PFSK-1 (cell line): ENCODE data around the gene EFEMP1.

Source experiments
- POLR2AphosphoS5 ChIP-seq: IDR thresholded peaks from 2 replicates; pipeline ENCODE4 v1.6.1; 2012; ENCODE audit warnings: low read depth, mild to moderate bottlenecking, control low read depth, low read length, moderate library complexity
- REST ChIP-seq, 2 experiments: IDR thresholded peaks; 2 replicates each; pipeline versions ENCODE4 v1.6.1 to v1.8.0; 2011 to 2012; ENCODE audit warnings: low read depth in 2 of 2, low read length in 2 of 2, control low read depth in 1 of 2, inconsistent platforms in 1 of 2, mild to moderate bottlenecking in 1 of 2, moderate library complexity in 1 of 2; ENCODE audit not compliant: insufficient read depth in 1 of 2

DNA sequence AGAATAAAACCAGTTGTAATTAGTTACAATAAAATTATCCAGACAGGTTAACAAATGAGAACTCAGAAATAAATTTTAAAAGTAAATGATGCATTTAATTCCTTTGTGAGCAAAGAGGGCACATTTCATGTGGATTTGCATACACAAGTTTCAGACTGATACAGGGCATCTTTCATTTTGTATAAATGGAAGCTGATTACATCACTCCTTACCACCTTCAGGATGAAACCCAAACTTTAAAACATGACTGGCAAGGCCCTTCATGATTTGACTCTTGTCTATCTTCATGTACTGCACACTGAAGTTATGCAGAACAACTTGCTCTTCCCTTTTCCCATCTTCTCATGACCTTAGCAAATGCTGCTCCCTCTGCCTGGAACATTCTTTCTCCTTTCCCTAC lies 26.9 kb downstream of the EFEMP1 start:
- TF ChIP-seq POLR2AphosphoS5 (no peak), REST (IDR thresholded peaks at IDR 0.05; ENCODE audit: insufficient read depth in 1 of 2, low read depth in 2 of 2, low read length in 2 of 2) (no peak)
